Subcutaneous abdominal adipose tissue (tissue), 5 donors: ENCODE data around the gene TGM6.

Experiments
- H3K27ac ChIP-seq: one replicate; pipeline ENCODE4 v1.7.0; 2013; ENCODE audit warnings: low read depth, mild to moderate bottlenecking, inconsistent platforms, low read length, moderate library complexity
- H3K27me3 ChIP-seq, 5 donors: one replicate each; pipeline ENCODE4 v1.7.0; 2013; ENCODE audit warnings: low read length in 5 of 5, inconsistent platforms in 1 of 5; ENCODE audit not compliant: control insufficient read depth in 5 of 5, insufficient read depth in 4 of 5
- H3K36me3 ChIP-seq, 5 donors: one replicate each; pipeline ENCODE4 v1.7.0; 2013; ENCODE audit warnings: low read length in 5 of 5; ENCODE audit not compliant: control insufficient read depth in 5 of 5, insufficient read depth in 5 of 5
- H3K4me1 ChIP-seq, 5 donors: one replicate each; pipeline ENCODE4 v1.7.0; 2013; ENCODE audit warnings: low read length in 5 of 5, mild to moderate bottlenecking in 3 of 5, moderate library complexity in 1 of 5; ENCODE audit not compliant: control insufficient read depth in 5 of 5, insufficient read depth in 5 of 5
- H3K4me3 ChIP-seq, 5 donors: one replicate each; pipeline ENCODE4 v1.7.0; 2013; ENCODE audit warnings: low read length in 5 of 5, low read depth in 1 of 5
- H3K9ac ChIP-seq, 5 donors: one replicate each; pipeline ENCODE4 v1.7.0; 2013; ENCODE audit warnings: low read length in 5 of 5, mild to moderate bottlenecking in 4 of 5, moderate library complexity in 3 of 5
- H3K9me3 ChIP-seq, 5 donors: one replicate each; pipeline ENCODE4 v1.7.0; 2013; ENCODE audit warnings: low read length in 5 of 5; ENCODE audit not compliant: control insufficient read depth in 5 of 5
- donor health status: healthy.
- donor health status: healthy.
- donor health status: healthy.
- donor health status: healthy.
- donor health status: healthy.

The TGM6 gene

GRCh38 chr20:2470423-2471193 lies 89.9 kb downstream of the TGM6 start, which contains the start of gene SNRPB:
Gene SNRPB, minus strand, starts transcription at chr20:2470789. Its CDS starts 99 bp downstream, at chr20:2470690.
- peak within 1 kb of the TSS; percentile 78 to 95 (median 88) for H3K4me3 ChIP-seq
- H3K27ac ChIP-seq: peak within 1 kb of the TSS; percentile 88
- no peaks in the 10 kb centered on the region for H3K27me3 ChIP-seq
- H3K9me3 ChIP-seq: no peaks in the 10 kb centered on the region
- H3K36me3 ChIP-seq: peaks cover 9 to 24% (median 22%) of the 10 kb centered on the region in 5 donors
- peaks cover 0 to 26% (median 26%) of the 10 kb centered on the region in 5 donors for H3K4me1 ChIP-seq
- peak within 1 kb of the TSS; percentile 17 to 98 (median 91) for H3K9ac ChIP-seq

GRCh38 chr20:2473516-2473915 lies 92.8 kb downstream of the TGM6 start:
- Histone ChIP-seq H3K9me3 (no peaks in the 10 kb centered on the region), H3K9ac (no peak overlapping the region), H3K27me3 (no peaks in the 10 kb centered on the region), H3K4me3 (no peak overlapping the region), H3K27ac (no peak overlapping the region), H3K36me3 (peaks cover 0 to 4% (median 0%) of the 10 kb centered on the region in 5 donors), H3K4me1 (peaks cover 2 to 42% (median 36%) of the 10 kb centered on the region in 5 donors)

- H3K4me1 ChIP-seq: peaks cover 2 to 24% (median 21%) of the 10 kb centered on the region in 5 donors
- no peak overlapping the region for H3K27ac ChIP-seq
- H3K4me3 ChIP-seq: peak overlapping the region in 1 of 5 donors; percentile 10
- H3K9ac ChIP-seq: no peak overlapping the region
- peaks cover 0 to 12% (median 3%) of the 10 kb centered on the region in 5 donors for H3K36me3 ChIP-seq
- H3K27me3 ChIP-seq: no peaks in the 10 kb centered on the region
- H3K9me3 ChIP-seq: no peaks in the 10 kb centered on the region
Measured at GRCh38 chr20:2475850-2476741, 95.4 kb downstream of the TGM6 start.

- Histone ChIP-seq H3K4me1 (peaks cover 2 to 22% (median 21%) of the 10 kb centered on the region in 5 donors), H3K9ac (no peak overlapping the region), H3K4me3 (no peak overlapping the region), H3K27me3 (no peaks in the 10 kb centered on the region), H3K27ac (no peak overlapping the region), H3K9me3 (no peaks in the 10 kb centered on the region), H3K36me3 (peaks cover 0 to 17% (median 7%) of the 10 kb centered on the region in 5 donors)
Measured at GRCh38 chr20:2476742-2477615, 96.3 kb downstream of the TGM6 start.

- no peak overlapping the region for H3K9ac ChIP-seq
- H3K27me3 ChIP-seq: no peaks in the 10 kb centered on the region
- peaks cover 2 to 22% (median 21%) of the 10 kb centered on the region in 5 donors for H3K4me1 ChIP-seq
- H3K36me3 ChIP-seq: peaks cover 8 to 50% (median 36%) of the 10 kb centered on the region in 5 donors
- H3K27ac ChIP-seq: no peak overlapping the region
- H3K4me3 ChIP-seq: no peak overlapping the region
- no peaks in the 10 kb centered on the region for H3K9me3 ChIP-seq
Measured at GRCh38 chr20:2480381-2480780, 99.7 kb downstream of the TGM6 start.
